ENCODE data around the gene SP7.

Gene SP7

GRCh38 chr12:53290661-53291060 lies 45.5 kb downstream of the SP7 start:
- no peak overlapping the region for H3K27ac ChIP-seq
- no peak overlapping the region for H3K4me3 ChIP-seq

- Histone ChIP-seq H3K27ac (no peak overlapping the region), H3K4me3 (no peak overlapping the region)
Observed at GRCh38 chr12:53289891-53290290, 46.3 kb downstream of the SP7 start.

- Histone ChIP-seq H3K27ac (no peak overlapping the region), H3K4me3 (no peak overlapping the region)
Observed at GRCh38 chr12:53288322-53288721, 47.8 kb downstream of the SP7 start.

GRCh38 chr12:53287741-53288216 lies 48.4 kb downstream of the SP7 start:
- Histone ChIP-seq H3K27ac (no peak overlapping the region), H3K4me3 (no peak overlapping the region)

- Histone ChIP-seq H3K27ac (no peak overlapping the region), H3K4me3 (no peak overlapping the region)
Observed at GRCh38 chr12:53286448-53286847, 49.7 kb downstream of the SP7 start.

GRCh38 chr12:53279888-53280498 lies 56.2 kb downstream of the SP7 start:
- Histone ChIP-seq H3K4me3 (no peak overlapping the region), H3K27ac (peak overlapping the region in 4 of 21 experiments; percentile 13 to 64 (median 44))

GRCh38 chr12:53279283-53279869 lies 56.8 kb downstream of the SP7 start:
- H3K27ac ChIP-seq = peak overlapping the region in 4 of 21 experiments; percentile 13 to 64 (median 44)
- H3K4me3 ChIP-seq = no peak overlapping the region

- Histone ChIP-seq H3K4me3 (no peak overlapping the region), H3K27ac (no peak overlapping the region)
Observed at GRCh38 chr12:53277981-53278380, 58.2 kb downstream of the SP7 start.

Measured in skin epidermis (tissue), 12 donors.